ENCODE measurements around the gene CCDC92B. TPM values are rescaled to one million over a fixed set of nuclear protein-coding genes. Genes with fewer than 3 reads are reported as not detected.

The CCDC92B gene
- total RNA-seq, 1 donor from 2014 or later, result 0.16 TPM

- TF ChIP-seq, protein P1, sequence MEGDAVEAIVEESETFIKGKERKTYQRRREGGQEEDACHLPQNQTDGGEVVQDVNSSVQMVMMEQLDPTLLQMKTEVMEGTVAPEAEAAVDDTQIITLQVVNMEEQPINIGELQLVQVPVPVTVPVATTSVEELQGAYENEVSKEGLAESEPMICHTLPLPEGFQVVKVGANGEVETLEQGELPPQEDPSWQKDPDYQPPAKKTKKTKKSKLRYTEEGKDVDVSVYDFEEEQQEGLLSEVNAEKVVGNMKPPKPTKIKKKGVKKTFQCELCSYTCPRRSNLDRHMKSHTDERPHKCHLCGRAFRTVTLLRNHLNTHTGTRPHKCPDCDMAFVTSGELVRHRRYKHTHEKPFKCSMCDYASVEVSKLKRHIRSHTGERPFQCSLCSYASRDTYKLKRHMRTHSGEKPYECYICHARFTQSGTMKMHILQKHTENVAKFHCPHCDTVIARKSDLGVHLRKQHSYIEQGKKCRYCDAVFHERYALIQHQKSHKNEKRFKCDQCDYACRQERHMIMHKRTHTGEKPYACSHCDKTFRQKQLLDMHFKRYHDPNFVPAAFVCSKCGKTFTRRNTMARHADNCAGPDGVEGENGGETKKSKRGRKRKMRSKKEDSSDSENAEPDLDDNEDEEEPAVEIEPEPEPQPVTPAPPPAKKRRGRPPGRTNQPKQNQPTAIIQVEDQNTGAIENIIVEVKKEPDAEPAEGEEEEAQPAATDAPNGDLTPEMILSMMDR (IDR thresholded peaks at IDR 0.05; ENCODE audit: borderline replicate concordance), result no peak
Observed at GRCh38 chr17:2776589-2777241, 27.3 kb upstream of the CCDC92B start.

GRCh38 chr17:2775206-2775605, 25.8 kb upstream of the CCDC92B start:
- TF ChIP-seq, protein P1 (IDR thresholded peaks at IDR 0.05; ENCODE audit: borderline replicate concordance), result no peak
- Histone ChIP-seq H3K4me1 (peaks cover 6% of the 10 kb centered on the region), H3K27ac (replicated peaks) (no peak overlapping the region), H3K4me3 (no peak overlapping the region), H3K36me3 (no peaks in the 10 kb centered on the region), H3K27me3 (ENCODE audit: low read depth) (peaks cover 76% of the 10 kb centered on the region), H3K9me3 (replicated peaks) (no peaks in the 10 kb centered on the region)
- intact Hi-C loops (cut with micrococcal nuclease), result no loop called here
- DNase-seq, result no peak

More at GRCh38 chr17:2776589-2777241, 27.3 kb upstream of the CCDC92B start:
- Histone ChIP-seq H3K4me1 (peaks cover 6% of the 10 kb centered on the region), H3K36me3 (no peaks in the 10 kb centered on the region), H3K27me3 (ENCODE audit: low read depth) (peaks cover 76% of the 10 kb centered on the region), H3K4me3 (peak overlapping the region; percentile 54), H3K9me3 (replicated peaks) (no peaks in the 10 kb centered on the region), H3K27ac (replicated peaks) (no peak overlapping the region)
- no peak for DNase-seq
- intact Hi-C loops (cut with micrococcal nuclease), result no loop called here

GRCh38 chr17:2770129-2770528, 20.7 kb upstream of the CCDC92B start:
- no peaks in the 10 kb centered on the region for H3K36me3 ChIP-seq
- H3K9me3 ChIP-seq (replicated peaks), result no peaks in the 10 kb centered on the region
- intact Hi-C loops (cut with micrococcal nuclease), result no loop called here
- no peak overlapping the region for H3K4me3 ChIP-seq
- H3K4me1 ChIP-seq, result no peaks in the 10 kb centered on the region
- H3K27ac ChIP-seq (replicated peaks), result no peak overlapping the region
- peaks cover 65% of the 10 kb centered on the region for H3K27me3 ChIP-seq (ENCODE audit: low read depth)
- DNase-seq, result no peak
- TF ChIP-seq, protein P1 (IDR thresholded peaks at IDR 0.05; ENCODE audit: borderline replicate concordance), result no peak

DNA sequence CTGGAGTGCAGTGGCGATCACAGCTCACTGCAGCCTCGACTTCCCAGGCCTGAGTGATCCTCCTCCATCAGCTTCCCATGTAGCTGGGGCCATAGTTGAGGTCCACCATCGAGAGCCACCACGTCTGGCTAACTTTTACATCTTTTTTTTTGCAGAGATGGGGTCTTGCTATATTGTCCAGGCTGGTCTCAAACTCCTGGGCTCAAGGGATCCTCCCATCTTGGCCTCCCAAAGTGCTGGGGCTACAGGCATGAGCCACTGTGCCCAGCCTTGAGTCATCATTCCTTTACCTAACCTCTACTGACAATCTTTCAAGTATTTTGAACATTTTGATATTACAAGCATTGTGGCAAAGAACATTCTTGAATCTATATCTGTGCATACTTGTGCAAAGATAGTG, 9.4 kb upstream of the CCDC92B start:
- intact Hi-C loops (cut with micrococcal nuclease), result no loop called here
- Histone ChIP-seq H3K9me3 (replicated peaks) (no peaks in the 10 kb centered on the region), H3K27ac (replicated peaks) (no peak overlapping the region), H3K36me3 (no peaks in the 10 kb centered on the region), H3K27me3 (ENCODE audit: low read depth) (peaks cover 89% of the 10 kb centered on the region), H3K4me1 (peaks cover 13% of the 10 kb centered on the region), H3K4me3 (no peak overlapping the region)
- no peak for DNase-seq
- TF ChIP-seq, protein P1 (IDR thresholded peaks at IDR 0.05; ENCODE audit: borderline replicate concordance), result no peak

DNA sequence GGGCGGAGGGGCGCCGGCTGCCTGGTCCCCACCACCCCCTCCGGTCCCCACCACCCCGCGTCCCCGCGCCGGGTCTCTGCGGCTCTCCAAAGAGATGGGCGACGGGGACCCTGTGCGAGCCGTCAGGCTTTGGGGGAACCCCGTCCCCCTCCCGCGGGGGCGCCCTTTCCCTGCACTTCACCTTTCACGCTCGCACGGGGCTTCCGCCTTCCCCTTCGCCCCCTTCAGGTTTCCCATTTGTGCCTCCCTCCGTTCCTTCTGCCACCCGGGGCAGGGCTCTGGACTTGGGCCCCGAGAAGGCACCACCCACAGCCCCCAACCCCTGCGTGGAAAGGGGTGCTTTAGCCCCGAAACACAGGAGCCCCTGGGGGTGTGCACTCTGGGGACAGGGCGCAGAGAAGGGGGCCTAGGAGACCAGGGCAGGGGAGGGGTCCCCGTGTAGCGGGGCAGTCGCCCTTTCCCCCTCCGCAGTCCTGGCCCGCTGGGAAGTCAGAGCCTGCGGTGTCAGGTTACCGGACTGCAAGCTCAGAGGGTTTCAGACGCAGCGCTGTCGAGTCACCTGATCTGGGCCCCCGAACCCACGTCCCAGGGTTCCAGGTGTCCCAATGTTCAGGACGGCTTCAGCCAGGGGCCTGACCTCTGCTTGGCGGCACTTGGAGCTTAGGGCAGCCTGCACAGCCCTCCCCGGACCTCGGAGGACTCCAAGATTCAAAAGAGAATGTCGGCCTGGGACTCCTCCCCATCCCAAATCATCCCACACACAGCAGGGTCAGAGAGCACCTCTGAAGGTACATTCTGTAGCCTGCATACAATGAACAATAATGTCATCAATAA, 6.7 kb upstream of the CCDC92B start:
- Histone ChIP-seq H3K4me1 (peaks cover 13% of the 10 kb centered on the region), H3K4me3 (peak overlapping the region; percentile 61), H3K36me3 (no peaks in the 10 kb centered on the region), H3K27ac (replicated peaks) (no peak overlapping the region), H3K27me3 (ENCODE audit: low read depth) (peaks cover 89% of the 10 kb centered on the region), H3K9me3 (replicated peaks) (no peaks in the 10 kb centered on the region)
- DNase-seq, result no peak
- TF ChIP-seq, protein P1 (IDR thresholded peaks at IDR 0.05; ENCODE audit: borderline replicate concordance), result no peak
- intact Hi-C loops (cut with micrococcal nuclease), result no loop called here
